AG04449 (cell line): ENCODE data around the gene DIPK1C.

Source experiments
- CTCF ChIA-PET: fragments of 350-600 bp; formaldehyde crosslinking; extraction: SDS; loops from one replicate; lab custom pipeline; 2021; ENCODE audit warnings: antibody characterized with exemption; lab: Yijun Ruan, JAX
- POLR2A ChIA-PET: fragments of 400-600, 350-600 bp; formaldehyde crosslinking; extraction: SDS; loops from one replicate; lab custom pipeline; 2020; ENCODE audit warnings: antibody characterized with exemption, inconsistent platforms; lab: Yijun Ruan, JAX
- DNase-seq: peaks from one replicate; pipeline ENCODE4 v3.0.0-alpha.2; 2010; ENCODE audit warnings: low read depth, low spot score
- H3K4me3 ChIP-seq: 2 replicates; pipeline ENCODE4 v1.5.1; 2011; ENCODE audit warnings: low read depth, mild to moderate bottlenecking, control low read depth, low read length
- TF ChIP-seq, protein P1 (sequence below): IDR thresholded peaks from one replicate; pipeline ENCODE4 v1.5.1; 2011; ENCODE audit warnings: mild to moderate bottlenecking, moderate library complexity, low read length, control low read depth, inconsistent platforms; ENCODE audit not compliant: insufficient read depth; ENCODE audit errors: missing control alignments

DIPK1C gene

DNA sequence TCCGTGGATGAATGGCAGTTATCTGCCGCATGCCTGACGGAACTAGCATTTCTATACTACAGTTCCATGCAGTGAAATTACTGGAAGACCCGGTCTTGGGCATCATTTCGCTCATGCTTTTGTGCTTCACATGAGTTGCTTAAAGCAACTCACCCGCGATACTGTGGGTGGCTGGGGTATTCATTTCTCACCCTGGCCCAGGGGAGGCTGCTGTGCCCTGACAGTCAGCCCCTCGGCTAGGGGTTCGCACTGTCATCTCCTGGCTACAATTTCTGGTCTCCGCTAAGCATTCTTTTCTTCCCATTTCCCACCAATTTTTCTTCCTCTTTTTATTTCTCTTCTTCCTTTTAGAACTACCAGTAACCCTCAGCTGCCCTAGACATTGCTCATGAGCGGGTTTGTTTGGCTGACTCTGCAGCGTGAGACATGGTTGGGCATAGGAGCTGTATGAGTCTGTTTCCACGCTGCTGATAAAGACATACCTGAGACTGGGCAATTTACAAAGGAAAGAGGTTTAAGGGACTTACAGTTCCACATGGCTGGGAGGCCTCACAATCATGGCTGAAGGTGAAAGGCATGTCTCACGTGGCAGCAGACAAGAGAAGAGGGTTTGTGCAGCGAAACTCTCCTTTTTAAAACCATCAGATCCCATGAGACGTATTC lies 22.5 kb upstream of the DIPK1C start:
- DNase-seq, result no peak
- no peak overlapping the region for H3K4me3 ChIP-seq
- CTCF ChIA-PET, result no interaction called here
- POLR2A ChIA-PET, result no interaction called here
- TF ChIP-seq, protein P1, sequence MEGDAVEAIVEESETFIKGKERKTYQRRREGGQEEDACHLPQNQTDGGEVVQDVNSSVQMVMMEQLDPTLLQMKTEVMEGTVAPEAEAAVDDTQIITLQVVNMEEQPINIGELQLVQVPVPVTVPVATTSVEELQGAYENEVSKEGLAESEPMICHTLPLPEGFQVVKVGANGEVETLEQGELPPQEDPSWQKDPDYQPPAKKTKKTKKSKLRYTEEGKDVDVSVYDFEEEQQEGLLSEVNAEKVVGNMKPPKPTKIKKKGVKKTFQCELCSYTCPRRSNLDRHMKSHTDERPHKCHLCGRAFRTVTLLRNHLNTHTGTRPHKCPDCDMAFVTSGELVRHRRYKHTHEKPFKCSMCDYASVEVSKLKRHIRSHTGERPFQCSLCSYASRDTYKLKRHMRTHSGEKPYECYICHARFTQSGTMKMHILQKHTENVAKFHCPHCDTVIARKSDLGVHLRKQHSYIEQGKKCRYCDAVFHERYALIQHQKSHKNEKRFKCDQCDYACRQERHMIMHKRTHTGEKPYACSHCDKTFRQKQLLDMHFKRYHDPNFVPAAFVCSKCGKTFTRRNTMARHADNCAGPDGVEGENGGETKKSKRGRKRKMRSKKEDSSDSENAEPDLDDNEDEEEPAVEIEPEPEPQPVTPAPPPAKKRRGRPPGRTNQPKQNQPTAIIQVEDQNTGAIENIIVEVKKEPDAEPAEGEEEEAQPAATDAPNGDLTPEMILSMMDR, result no peak

DNA sequence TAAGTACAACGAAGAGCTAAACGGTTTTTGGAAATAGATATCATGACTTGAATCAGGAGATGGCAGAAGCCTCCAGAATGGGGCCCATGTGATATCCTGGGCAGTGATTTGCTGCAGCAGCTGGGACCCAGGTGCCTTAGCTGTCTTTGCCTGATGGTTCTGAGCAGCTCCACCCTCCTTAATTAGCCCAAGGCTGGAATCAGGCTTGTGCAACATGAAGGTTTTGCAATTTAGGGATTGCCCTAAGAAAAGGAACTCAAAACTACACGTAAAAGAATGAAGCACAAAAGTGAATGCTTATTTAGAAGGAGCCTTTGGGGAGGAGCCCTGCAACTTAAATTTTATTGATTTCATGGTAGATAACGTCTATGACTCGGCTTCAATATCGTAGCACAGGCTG lies 21.8 kb upstream of the DIPK1C start:
- DNase-seq, result no peak
- ChIA-PET POLR2A (no interaction called here), CTCF (no interaction called here)
- TF ChIP-seq, protein P1, result no peak
- H3K4me3 ChIP-seq, result no peak overlapping the region

DNA sequence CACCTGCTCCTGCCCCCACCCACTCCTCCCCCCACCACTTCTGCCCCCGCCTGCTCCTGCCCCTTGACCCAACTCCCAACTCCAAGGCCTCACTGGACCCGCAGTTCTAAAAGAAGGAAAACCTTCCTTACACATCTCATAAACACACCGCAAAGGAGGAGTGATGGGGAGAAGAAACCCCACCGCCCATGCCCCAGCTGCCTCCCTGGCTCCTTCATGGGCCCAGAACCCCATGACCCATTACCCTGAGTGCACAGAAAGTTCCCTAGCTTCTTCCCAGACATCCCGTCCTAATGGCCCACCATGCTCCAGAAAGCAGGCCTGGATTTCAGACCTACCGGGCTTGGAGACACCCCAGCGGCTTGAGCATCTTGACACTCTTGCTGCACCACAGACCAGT lies 21.2 kb upstream of the DIPK1C start:
- no peak overlapping the region for H3K4me3 ChIP-seq
- ChIA-PET CTCF (no interaction called here), POLR2A (no interaction called here)
- TF ChIP-seq, protein P1, result no peak
- no peak for DNase-seq

DNA sequence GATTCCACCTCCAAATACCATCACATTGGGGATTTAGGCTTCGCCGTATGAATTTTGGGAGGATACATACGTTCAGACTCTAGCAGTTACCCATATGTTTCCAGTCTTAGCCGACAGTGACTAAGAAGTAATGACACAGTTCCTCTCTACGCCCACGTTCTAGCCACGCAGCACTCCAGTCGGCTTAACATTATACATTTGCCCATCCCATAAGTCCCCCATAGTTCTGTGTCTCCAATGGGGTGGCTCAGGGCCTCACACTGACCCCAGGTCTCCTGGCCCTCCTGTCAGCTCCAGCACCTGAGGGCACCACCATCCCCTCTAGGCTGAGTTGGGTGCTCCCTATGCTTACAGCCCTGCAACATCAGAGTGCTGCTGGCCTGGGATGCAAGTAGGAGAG lies 20.7 kb upstream of the DIPK1C start:
- no peak overlapping the region for H3K4me3 ChIP-seq
- CTCF ChIA-PET, result interaction anchor here (2.1 kb wide), 1 partner anchor 11 kb away, joined by 7 read pairs; no protein-coding TSS in a partner anchor
- POLR2A ChIA-PET, result no interaction called here
- no peak for DNase-seq
- TF ChIP-seq, protein P1, result no peak

DNA sequence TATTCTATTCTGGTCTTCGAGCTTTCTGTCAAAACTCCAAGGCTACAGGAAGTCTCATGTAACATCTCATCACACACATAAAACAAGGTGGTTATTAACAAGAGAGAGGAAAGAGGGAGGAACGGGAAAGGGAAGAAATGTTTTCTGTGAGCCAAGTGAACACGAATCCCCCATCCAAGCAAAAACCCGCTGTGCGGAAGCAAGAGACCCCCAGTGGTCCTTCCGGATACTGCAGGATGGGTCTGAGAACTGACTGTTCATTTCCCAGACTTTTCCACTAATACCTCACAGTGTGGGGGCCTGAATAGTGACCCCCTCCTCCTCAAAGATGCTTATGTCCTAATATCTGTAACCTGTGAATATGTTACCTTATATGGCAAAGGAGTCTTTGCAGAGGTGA lies 19.0 kb upstream of the DIPK1C start:
- no peak overlapping the region for H3K4me3 ChIP-seq
- no peak for DNase-seq
- ChIA-PET POLR2A (no interaction called here), CTCF (interaction anchor here (1.0 to 2.1 kb wide), 3 partner anchors 10 to 276 kb away, joined by 3 to 7 read pairs (median 3); no protein-coding TSS in a partner anchor)
- TF ChIP-seq, protein P1, result peak; percentile 66

DNA sequence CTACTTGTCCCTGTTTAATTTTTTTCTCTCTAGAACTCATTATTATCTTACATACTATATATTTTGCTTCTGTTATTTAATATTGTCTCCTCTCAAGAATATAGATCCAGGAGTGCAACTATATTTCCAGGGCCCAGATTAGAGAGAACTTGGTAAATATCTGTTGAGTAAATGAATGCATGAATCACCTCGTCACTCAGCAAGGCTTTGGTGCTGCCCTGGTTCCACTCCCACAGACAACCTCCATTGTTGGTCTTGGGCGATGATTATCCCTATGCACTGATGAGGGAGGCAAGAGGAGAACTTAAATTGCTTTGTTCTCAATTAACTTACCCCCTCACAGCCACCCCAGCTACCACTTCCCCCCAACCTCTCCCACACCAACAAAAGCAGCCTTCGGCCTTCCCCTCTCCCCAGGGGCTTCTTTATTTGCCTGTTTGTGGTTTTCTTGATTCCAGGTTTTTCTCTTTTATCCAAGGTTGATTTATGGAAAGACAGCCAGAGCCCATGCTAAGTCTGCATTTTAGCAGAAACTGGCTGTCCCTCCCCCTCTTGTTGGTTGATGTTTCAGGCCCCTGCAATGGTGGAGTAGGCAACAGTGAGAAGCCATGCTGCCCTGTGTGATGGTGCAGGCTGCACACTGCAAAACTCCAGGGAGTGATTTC lies 17.0 kb upstream of the DIPK1C start:
- ChIA-PET POLR2A (no interaction called here), CTCF (no interaction called here)
- H3K4me3 ChIP-seq, result no peak overlapping the region
- DNase-seq, result no peak
- TF ChIP-seq, protein P1, result no peak
